K562 (cell line): ENCODE measurements around the gene SEMA4G. TPM values are rescaled to one million over a fixed set of nuclear protein-coding genes. Genes with fewer than 3 reads are reported as not detected.

Source experiments
- ATAC-seq: fragments of 200-7000 bp; cut with Tn5 transposase; 3 replicates; pipeline ENCODE4 v1.9.1; 2020; ENCODE audit warnings: moderate library complexity
- BruUV-seq: library from RNA; stranded (reverse); fragments of 400-500 nt; replicated peaks from 2 replicates; lab custom pipeline; 2021; lab: Mats Ljungman, UMichigan
- CTCF ChIA-PET: fragments of 300-600 bp; formaldehyde crosslinking; extraction: SDS; loops from one replicate; lab custom pipeline; 2021; ENCODE audit warnings: low intra/inter-chr PET ratio; lab: Yijun Ruan, JAX
- POLR2A ChIA-PET: fragments of 300-600, 350-650 bp; sonication (Branson Sonifier 250); formaldehyde crosslinking; extraction: SDS; loops from one replicate; lab custom pipeline; 2021; ENCODE audit warnings: antibody characterized with exemption, inconsistent platforms; lab: Yijun Ruan, JAX
- DNase-seq, 4 experiments: peaks; one replicate each; pipeline versions ENCODE4 v3.0.0 to v3.0.0-alpha.2; 2011 to 2018; ENCODE audit warnings: low spot score in 3 of 4, mixed read lengths in 3 of 4; ENCODE audit errors: extremely low read depth in 1 of 4
- FAIRE-seq: peaks from 2 replicates; lab custom pipeline; 2011; peaks lifted over from hg19 to GRCh38; lab: Jason Lieb, UNC
- H2AFZ ChIP-seq: 2 replicates; pipeline ENCODE4 v1.6.0; 2011; ENCODE audit warnings: low read depth, low read length, control low read depth, inconsistent platforms
- H3K27ac ChIP-seq: fragments of 200-600 bp; 3 replicates; pipeline ENCODE4 v1.8.0; 2011; ENCODE audit warnings: low read depth, mild to moderate bottlenecking, control low read depth, inconsistent platforms, low read length, moderate library complexity, mixed read lengths; ENCODE audit errors: extremely low read depth
- H3K27me3 ChIP-seq, 2 experiments: fragments of 300-600 bp in 1 of 2; 2 replicates in 1 of 2; 3 replicates in 1 of 2; pipeline versions ENCODE4 v1.6.0 to v1.8.0; 2011; ENCODE audit warnings: inconsistent platforms in 2 of 2, low read length in 2 of 2, mild to moderate bottlenecking in 1 of 2, mixed read lengths in 1 of 2, moderate library complexity in 1 of 2; ENCODE audit not compliant: control insufficient read depth in 2 of 2, insufficient read depth in 2 of 2
- H3K36me3 ChIP-seq: fragments of 300-600 bp; 3 replicates; pipeline ENCODE4 v1.8.0; 2011; ENCODE audit warnings: mild to moderate bottlenecking, low read length, inconsistent platforms; ENCODE audit not compliant: control insufficient read depth, insufficient read depth
- H3K4me1 ChIP-seq, 2 experiments: fragments of 200-600 bp in 1 of 2; replicated peaks in 1 of 2; 2 replicates in 1 of 2; 3 replicates in 1 of 2; pipeline versions ENCODE4 v1.5.1 to v1.8.0; 2011; ENCODE audit warnings: inconsistent platforms in 2 of 2, low read length in 2 of 2, mild to moderate bottlenecking in 1 of 2, mixed read lengths in 1 of 2, moderate library complexity in 1 of 2; ENCODE audit not compliant: control insufficient read depth in 2 of 2, insufficient read depth in 2 of 2
- H3K4me2 ChIP-seq: 2 replicates; pipeline ENCODE4 v1.6.1; 2011; ENCODE audit warnings: low read length, control low read depth, inconsistent platforms, mixed read lengths; ENCODE audit not compliant: insufficient read depth
- H3K4me3 ChIP-seq: fragments of 200-600 bp; sonication (generic), shearing (Covaris generic); 2 replicates; pipeline ENCODE4 v1.5.1; 2016; ENCODE audit warnings: control low read depth, inconsistent platforms
- H3K79me2 ChIP-seq: fragments of 200-600 bp; 3 replicates; pipeline ENCODE4 v1.8.0; 2011; ENCODE audit warnings: low read length, inconsistent platforms; ENCODE audit not compliant: control insufficient read depth, insufficient read depth
- H3K9ac ChIP-seq, 2 experiments: 2 replicates each; pipeline versions ENCODE4 v1.6.0 to v1.6.1; 2011; ENCODE audit warnings: low read depth in 2 of 2, low read length in 2 of 2, control low read depth in 1 of 2, inconsistent platforms in 1 of 2, mild to moderate bottlenecking in 1 of 2, mixed read lengths in 1 of 2; ENCODE audit not compliant: insufficient read depth in 1 of 2
- H3K9me1 ChIP-seq: one replicate; pipeline ENCODE4 v1.6.0; 2011; ENCODE audit warnings: inconsistent platforms, mild to moderate bottlenecking, low read length, moderate library complexity; ENCODE audit not compliant: control insufficient read depth, insufficient read depth
- H3K9me3 ChIP-seq: replicated peaks from 2 replicates; pipeline ENCODE4 v1.5.1; 2011; ENCODE audit warnings: low read depth, low read length, inconsistent platforms; ENCODE audit not compliant: control insufficient read depth, insufficient read depth
- H4K20me1 ChIP-seq: replicated peaks from 2 replicates; pipeline ENCODE4 v1.6.1; 2011; ENCODE audit warnings: low read length, inconsistent platforms, mixed read lengths; ENCODE audit not compliant: control insufficient read depth, insufficient read depth
- ARID2 ChIP-seq: fragments of 450-650 bp; IDR thresholded peaks from 2 replicates; pipeline ENCODE4 v1.6.1; 2017; ENCODE audit warnings: antibody characterized with exemption, mild to moderate bottlenecking
- MIER1 ChIP-seq: fragments of 450-650 bp; IDR thresholded peaks from 2 replicates; pipeline ENCODE4 v1.6.1; 2016; ENCODE audit warnings: antibody characterized with exemption, mild to moderate bottlenecking, low read depth
- MYBL2 ChIP-seq, 2 experiments: fragments of 450-650 bp in 1 of 2; sonication (generic) in 1 of 2; formaldehyde crosslinking in 1 of 2; IDR thresholded peaks; 2 replicates each; pipeline versions ENCODE4 v1.6.1 to v1.8.1; 2017 to 2022; ENCODE audit warnings: borderline replicate concordance in 1 of 2, inconsistent platforms in 1 of 2, low read depth in 1 of 2, mild to moderate bottlenecking in 1 of 2, missing genetic modification reagents in 1 of 2, moderate library complexity in 1 of 2
- POLR2B ChIP-seq: fragments of 450-650 bp; IDR thresholded peaks from 2 replicates; pipeline ENCODE4 v1.6.1; 2018; ENCODE audit warnings: low read depth; ENCODE audit not compliant: partially characterized antibody
- RBM25 ChIP-seq: fragments of 200-400 bp; formaldehyde crosslinking; IDR thresholded peaks from 2 replicates; pipeline ENCODE4 v1.6.1; 2018; ENCODE audit warnings: low read length, low read depth, moderate library complexity; ENCODE audit not compliant: severe bottlenecking
- RBM34 ChIP-seq: fragments of 200-400 bp; formaldehyde crosslinking; IDR thresholded peaks from 2 replicates; pipeline ENCODE4 v1.6.1; 2018; ENCODE audit warnings: low read length, borderline replicate concordance; ENCODE audit not compliant: insufficient read depth
- SMAD4 ChIP-seq: fragments of 250-450 bp; sonication (Bioruptor Pico); conservative IDR thresholded peaks from 2 replicates; pipeline ENCODE4 v1.8.0; 2021; ENCODE audit warnings: inconsistent platforms, mild to moderate bottlenecking, moderate library complexity
- ZNF124 ChIP-seq: sonication (generic); formaldehyde crosslinking; IDR thresholded peaks from 2 replicates; pipeline ENCODE4 v1.8.1; 2022; ENCODE audit warnings: missing genetic modification reagents
- ZNF324 ChIP-seq: fragments of 250-450 bp; sonication (Bioruptor Pico); IDR thresholded peaks from 2 replicates; pipeline ENCODE4 v1.4.0; 2020; ENCODE audit warnings: mild to moderate bottlenecking
- ZNF354B ChIP-seq: fragments of 250-450 bp; sonication (Bioruptor Pico); IDR thresholded peaks from 2 replicates; pipeline ENCODE4 v1.4.0; 2020
- WGBS: fragments of 100-300 bp; shearing (Covaris generic); methylation state at CpG from one replicate; pipeline ENCODE4 v1.1.6; 2016; ENCODE audit warnings: low coverage, mixed read lengths; ENCODE audit not compliant: insufficient coverage; ENCODE audit errors: missing lambda C conversion rate; 5-methylcytosine and 5-hydroxymethylcytosine counted together
- in situ Hi-C: fragments of 300-500 bp; cut with MboI; formaldehyde crosslinking; loops from 4 replicates; pipeline ENCODE4 v1.15.0; 2018; ENCODE audit warnings: inconsistent platforms, mixed read lengths
- intact Hi-C: fragments of 100-400 bp; cut with micrococcal nuclease; formaldehyde crosslinking; loops from 2 replicates; pipeline ENCODE4 v1.14.2; 2022
- polyA plus RNA-seq, 8 experiments: library from polyadenylated mRNA; depleted of rRNA in 4 of 8; stranded (reverse) in 5 of 8; unstranded in 3 of 8; fragments of >200 nt; fragmentation: Nextera tagmentation in 2 of 8; fragmentation: Illumina TruSeq in 1 of 8; extraction: Ambion mirVana in 2 of 8; extraction: Trizol in 1 of 8; gene quantifications; 2 replicates each; pipeline versions ENCODE4 v1.2.1 to v1.2.3, GENCODE V29; 2011 to 2014; ENCODE audit warnings: inconsistent platforms in 1 of 8, missing spikeins in 1 of 8
- total RNA-seq, 7 experiments: library from RNA; depleted of rRNA in 6 of 7; stranded (reverse); fragments of >200 nt in 6 of 7; fragmentation: Illumina TruSeq in 2 of 7; extraction: Trizol in 2 of 7; gene quantifications; 2 replicates each; pipeline versions ENCODE4 v1.2.1 to v1.2.3, GENCODE V29; 2011 to 2021; ENCODE audit warnings: low replicate concordance in 1 of 7
- TF ChIP-seq, protein P1 (sequence below), 2 experiments: fragments of 450-650 bp; IDR thresholded peaks; 2 replicates each; pipeline ENCODE4 v1.6.1; 2016; ENCODE audit warnings: mild to moderate bottlenecking in 2 of 2, borderline replicate concordance in 1 of 2, low read depth in 1 of 2, moderate library complexity in 1 of 2
- TF ChIP-seq, protein P2 (sequence below): fragments of 250-450 bp; sonication (Bioruptor Pico); IDR thresholded peaks from 2 replicates; pipeline ENCODE4 v1.4.0; 2020

Gene SEMA4G
- total and polyA plus RNA-seq, 9 of the 15 experiments (the other 6 are each of a cell fraction or from before 2014, with no cell fraction given) = 0.40 to 7.8 (median 1.8) TPM

GRCh38 chr10:100980311-100980710 is 11.0 kb downstream of the SEMA4G start:
- H3K9me1 ChIP-seq = no peaks in the 10 kb centered on the region
- no peaks in the 10 kb centered on the region for H3K9me3 ChIP-seq
- H3K9ac ChIP-seq = no peak overlapping the region
- H3K27me3 ChIP-seq = no peaks in the 10 kb centered on the region
- no TSS peak for BruUV-seq
- no peaks in the 10 kb centered on the region for H3K79me2 ChIP-seq
- WGBS = 80% methylated on average over 2 of the region's 2 CpGs
- intact Hi-C loops (no loop called here), in situ Hi-C loops (loop anchor here (25.0 kb wide), 1 partner anchor 1057 kb away; no protein-coding TSS in a partner anchor)
- no peak overlapping the region for H3K27ac ChIP-seq
- H4K20me1 ChIP-seq = no peaks in the 10 kb centered on the region; the same call in 1 of the 2 replicates
- peaks cover 17% of the 10 kb centered on the region; the same call in 2 of the 3 replicates for H3K36me3 ChIP-seq
- ATAC-seq = no peak
- no peak overlapping the region for H2AFZ ChIP-seq
- no peak for FAIRE-seq
- H3K4me3 ChIP-seq = no peak overlapping the region
- no peak overlapping the region for H3K4me2 ChIP-seq
- H3K4me1 ChIP-seq = peaks cover 0 to 4% of the 10 kb centered on the region in 2 experiments; a peak in 2 of 5 replicates
- ChIA-PET POLR2A (no interaction called here), CTCF (no interaction called here)
- no peak for DNase-seq
- TF ChIP-seq SMAD4 (no peak), ZNF324 (no peak), RBM34 (no peak), POLR2B (no peak), RBM25 (no peak), ARID2 (no peak), MIER1 (no peak), MYBL2 (IDR thresholded peaks at IDR 0.05; ENCODE audit: low read depth) (no peak), MYBL2 (CRISPR knock-in tag; IDR thresholded peaks at IDR 0.05; ENCODE audit: borderline replicate concordance) (no peak), ZNF124 (no peak), ZNF354B (CRISPR knock-in tag) (no peak)
- TF ChIP-seq, protein P1, sequence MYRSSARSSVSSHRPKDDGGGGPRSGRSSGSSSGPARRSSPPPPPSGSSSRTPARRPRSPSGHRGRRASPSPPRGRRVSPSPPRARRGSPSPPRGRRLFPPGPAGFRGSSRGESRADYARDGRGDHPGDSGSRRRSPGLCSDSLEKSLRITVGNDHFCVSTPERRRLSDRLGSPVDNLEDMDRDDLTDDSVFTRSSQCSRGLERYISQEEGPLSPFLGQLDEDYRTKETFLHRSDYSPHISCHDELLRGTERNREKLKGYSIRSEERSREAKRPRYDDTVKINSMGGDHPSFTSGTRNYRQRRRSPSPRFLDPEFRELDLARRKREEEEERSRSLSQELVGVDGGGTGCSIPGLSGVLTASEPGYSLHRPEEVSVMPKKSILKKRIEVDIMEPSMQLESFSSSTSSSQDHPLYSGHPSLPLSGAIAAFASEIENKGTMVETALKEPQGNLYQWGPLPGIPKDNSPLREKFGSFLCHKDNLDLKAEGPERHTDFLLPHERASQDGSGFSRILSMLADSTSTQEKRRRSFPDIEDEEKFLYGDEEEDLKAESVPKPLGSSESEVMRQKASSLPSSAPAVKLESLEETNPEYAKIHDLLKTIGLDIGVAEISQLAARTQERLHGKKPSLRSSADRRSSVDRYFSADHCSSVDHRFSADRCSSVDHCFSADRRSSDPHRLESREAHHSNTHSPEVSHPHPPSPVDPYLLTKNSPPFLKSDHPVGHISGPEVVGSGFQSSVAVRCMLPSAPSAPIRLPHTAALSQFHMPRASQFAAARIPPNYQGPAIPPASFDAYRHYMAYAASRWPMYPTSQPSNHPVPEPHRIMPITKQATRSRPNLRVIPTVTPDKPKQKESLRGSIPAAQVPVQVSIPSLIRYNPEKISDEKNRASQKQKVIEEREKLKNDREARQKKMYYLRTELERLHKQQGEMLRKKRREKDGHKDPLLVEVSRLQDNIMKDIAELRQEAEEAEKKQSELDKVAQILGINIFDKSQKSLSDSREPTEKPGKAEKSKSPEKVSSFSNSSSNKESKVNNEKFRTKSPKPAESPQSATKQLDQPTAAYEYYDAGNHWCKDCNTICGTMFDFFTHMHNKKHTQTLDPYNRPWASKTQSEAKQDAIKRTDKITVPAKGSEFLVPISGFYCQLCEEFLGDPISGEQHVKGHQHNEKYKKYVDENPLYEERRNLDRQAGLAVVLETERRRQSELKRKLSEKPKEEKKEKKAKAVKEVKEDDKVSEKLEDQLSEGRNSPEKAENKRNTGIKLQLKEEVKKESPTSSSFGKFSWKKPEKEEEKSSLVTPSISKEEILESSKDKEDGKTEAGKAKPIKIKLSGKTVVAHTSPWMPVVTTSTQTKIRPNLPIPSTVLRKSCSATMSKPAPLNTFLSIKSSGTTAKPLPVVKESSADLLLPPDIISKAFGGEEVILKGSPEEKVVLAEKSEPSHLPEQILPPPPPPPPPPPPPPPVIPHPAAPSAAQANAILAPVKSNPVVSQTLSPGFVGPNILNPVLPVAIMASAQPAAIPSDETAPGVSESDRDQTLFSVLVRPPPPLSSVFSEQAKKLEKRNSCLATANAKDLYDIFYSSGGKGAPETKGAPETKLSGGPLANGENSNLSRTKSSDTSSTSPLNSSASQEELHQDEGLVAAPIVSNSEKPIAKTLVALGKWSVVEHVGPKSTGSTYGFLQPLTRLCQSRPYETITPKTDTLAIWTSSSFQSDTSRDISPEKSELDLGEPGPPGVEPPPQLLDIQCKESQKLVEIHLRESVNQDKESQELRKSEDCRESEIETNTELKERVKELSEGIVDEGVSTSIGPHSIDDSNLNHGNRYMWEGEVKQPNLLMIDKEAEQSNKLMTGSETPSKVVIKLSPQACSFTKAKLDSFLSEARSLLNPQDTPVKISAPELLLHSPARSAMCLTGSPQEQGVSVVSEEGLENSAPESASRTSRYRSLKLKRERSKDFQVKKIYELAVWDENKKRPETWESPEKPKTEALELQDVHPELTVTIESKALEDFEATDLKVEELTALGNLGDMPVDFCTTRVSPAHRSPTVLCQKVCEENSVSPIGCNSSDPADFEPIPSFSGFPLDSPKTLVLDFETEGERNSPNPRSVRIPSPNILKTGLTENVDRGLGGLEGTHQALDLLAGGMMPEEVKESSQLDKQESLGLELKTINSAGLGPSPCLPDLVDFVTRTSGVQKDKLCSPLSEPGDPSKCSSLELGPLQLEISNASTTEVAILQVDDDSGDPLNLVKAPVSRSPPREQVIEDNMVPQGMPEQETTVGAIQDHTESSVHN (IDR thresholded peaks at IDR 0.05; ENCODE audit: borderline replicate concordance in 1 of 2, low read depth in 1 of 2) = no peak
- TF ChIP-seq, protein P2, sequence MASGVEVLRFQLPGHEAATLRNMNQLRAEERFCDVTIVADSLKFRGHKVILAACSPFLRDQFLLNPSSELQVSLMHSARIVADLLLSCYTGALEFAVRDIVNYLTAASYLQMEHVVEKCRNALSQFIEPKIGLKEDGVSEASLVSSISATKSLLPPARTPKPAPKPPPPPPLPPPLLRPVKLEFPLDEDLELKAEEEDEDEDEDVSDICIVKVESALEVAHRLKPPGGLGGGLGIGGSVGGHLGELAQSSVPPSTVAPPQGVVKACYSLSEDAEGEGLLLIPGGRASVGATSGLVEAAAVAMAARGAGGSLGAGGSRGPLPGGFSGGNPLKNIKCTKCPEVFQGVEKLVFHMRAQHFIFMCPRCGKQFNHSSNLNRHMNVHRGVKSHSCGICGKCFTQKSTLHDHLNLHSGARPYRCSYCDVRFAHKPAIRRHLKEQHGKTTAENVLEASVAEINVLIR (CRISPR knock-in tag) = no peak
